GM12865 (cell line): ENCODE measurements around the gene MATN1.
A peak's percentile ranks its signal among the peaks of the same experiment; 100 is the strongest.
"Not testable (repeated sequence)": the region's sequence is repeated elsewhere in the genome, so short reads cannot be mapped to it uniquely, and the experiment has no call there.

ENCODE experiments used
- DNase-seq: peaks from one replicate; pipeline ENCODE4 v3.0.0; 2010; ENCODE audit warnings: low read depth
- H3K4me3 ChIP-seq: 2 replicates; pipeline ENCODE4 v1.5.1; 2011; ENCODE audit warnings: mild to moderate bottlenecking, low read depth, low read length, control low read depth
- TF ChIP-seq, protein P1 (sequence below): IDR thresholded peaks from 2 replicates; pipeline ENCODE4 v1.5.1; 2011; ENCODE audit warnings: low read length, control low read depth, low read depth, inconsistent platforms; ENCODE audit not compliant: insufficient read depth; ENCODE audit errors: missing control alignments

Gene MATN1, protein sequence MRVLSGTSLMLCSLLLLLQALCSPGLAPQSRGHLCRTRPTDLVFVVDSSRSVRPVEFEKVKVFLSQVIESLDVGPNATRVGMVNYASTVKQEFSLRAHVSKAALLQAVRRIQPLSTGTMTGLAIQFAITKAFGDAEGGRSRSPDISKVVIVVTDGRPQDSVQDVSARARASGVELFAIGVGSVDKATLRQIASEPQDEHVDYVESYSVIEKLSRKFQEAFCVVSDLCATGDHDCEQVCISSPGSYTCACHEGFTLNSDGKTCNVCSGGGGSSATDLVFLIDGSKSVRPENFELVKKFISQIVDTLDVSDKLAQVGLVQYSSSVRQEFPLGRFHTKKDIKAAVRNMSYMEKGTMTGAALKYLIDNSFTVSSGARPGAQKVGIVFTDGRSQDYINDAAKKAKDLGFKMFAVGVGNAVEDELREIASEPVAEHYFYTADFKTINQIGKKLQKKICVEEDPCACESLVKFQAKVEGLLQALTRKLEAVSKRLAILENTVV

DNA sequence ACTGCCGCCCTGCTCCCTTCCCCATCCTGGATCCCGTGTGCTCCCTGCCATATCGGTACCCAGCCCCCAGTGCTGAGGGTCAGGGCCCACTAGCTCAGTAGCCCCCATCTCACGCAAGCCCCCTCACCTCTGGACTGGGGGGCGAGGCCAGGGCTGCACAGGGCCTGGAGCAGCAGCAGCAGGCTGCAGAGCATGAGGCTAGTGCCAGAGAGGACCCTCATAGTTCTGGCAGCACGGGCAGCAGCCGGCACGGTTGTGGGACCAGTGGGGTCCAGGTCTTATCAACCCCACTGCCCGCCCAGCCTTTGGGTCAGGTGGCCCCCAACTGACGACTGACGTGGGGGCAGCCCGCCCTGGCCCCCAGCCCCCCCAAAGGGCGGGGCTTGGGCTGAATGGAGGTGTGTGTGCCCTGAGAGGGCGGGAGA is at the start of gene MATN1:
MATN1 (minus strand) TSS at position 255 of the 425 bp plus-strand sequence; CDS start at position 221, 34 bp downstream.
- DNase-seq = no peak
- no peak within 1 kb of the TSS for H3K4me3 ChIP-seq
- TF ChIP-seq, protein P1, sequence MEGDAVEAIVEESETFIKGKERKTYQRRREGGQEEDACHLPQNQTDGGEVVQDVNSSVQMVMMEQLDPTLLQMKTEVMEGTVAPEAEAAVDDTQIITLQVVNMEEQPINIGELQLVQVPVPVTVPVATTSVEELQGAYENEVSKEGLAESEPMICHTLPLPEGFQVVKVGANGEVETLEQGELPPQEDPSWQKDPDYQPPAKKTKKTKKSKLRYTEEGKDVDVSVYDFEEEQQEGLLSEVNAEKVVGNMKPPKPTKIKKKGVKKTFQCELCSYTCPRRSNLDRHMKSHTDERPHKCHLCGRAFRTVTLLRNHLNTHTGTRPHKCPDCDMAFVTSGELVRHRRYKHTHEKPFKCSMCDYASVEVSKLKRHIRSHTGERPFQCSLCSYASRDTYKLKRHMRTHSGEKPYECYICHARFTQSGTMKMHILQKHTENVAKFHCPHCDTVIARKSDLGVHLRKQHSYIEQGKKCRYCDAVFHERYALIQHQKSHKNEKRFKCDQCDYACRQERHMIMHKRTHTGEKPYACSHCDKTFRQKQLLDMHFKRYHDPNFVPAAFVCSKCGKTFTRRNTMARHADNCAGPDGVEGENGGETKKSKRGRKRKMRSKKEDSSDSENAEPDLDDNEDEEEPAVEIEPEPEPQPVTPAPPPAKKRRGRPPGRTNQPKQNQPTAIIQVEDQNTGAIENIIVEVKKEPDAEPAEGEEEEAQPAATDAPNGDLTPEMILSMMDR = no peak

GRCh38 chr1:30771005-30771404 is 47.6 kb upstream of the MATN1 start:
- TF ChIP-seq, protein P1 = no peak
- no peak for DNase-seq
- no peak overlapping the region for H3K4me3 ChIP-seq

DNA sequence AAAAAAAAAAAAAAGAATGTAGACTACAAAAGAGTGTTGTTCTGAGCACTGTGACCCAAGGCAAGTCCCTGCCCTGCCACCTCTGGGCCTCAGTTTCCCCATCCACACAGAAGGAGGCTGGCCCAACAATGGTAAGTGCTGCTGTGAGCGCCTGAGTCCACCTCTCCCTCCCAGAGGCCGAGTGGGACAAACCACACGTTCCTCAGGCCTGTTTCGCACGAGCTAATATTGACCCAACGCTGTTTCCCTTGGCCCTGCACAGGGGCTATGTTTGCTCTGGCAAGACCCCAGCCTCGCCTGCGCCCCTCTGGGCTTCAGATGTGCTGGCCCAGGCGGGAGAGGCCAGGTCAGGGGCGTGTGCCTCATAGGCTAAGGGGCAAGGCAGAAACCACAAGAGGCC is 46.8 kb upstream of the MATN1 start:
- TF ChIP-seq, protein P1 = no peak
- H3K4me3 ChIP-seq = no peak overlapping the region
- no peak for DNase-seq

GRCh38 chr1:30768830-30769718 is 45.7 kb upstream of the MATN1 start:
- H3K4me3 ChIP-seq = no peak overlapping the region
- DNase-seq = peak; percentile 41
- TF ChIP-seq, protein P1 = no peak

DNA sequence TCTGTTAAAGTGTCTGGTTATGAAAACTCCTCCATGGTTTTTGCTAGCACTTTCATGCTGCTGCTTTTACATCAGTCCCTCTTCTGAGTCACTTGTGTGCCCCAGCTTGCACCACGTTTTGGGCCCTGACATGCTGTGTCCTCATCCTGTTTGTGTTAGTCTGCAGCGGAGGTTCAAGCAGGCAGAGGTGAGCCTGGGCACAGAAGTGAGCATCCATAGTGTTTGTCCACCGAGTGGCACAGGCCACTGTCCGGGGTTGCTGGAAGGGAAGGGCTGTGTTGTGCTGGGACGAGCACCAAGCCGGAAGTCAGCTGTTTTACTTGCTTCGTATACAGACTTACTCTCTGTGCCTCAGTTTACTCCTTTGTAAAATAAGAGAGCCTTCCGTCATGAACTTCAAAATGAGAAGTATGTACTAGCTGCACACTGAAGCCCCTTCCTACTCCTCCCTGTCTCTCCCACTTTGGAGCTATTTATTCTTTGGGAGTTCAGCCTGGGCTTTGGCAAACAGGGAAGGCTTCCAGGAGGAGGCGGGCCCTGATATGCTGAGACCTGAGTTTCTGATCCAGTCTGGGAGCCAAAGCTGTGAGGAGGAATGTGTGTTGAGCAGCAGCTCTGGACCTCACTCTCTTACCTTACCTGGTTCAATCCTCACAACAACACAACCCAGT is 44.9 kb upstream of the MATN1 start:
- no peak overlapping the region for H3K4me3 ChIP-seq
- no peak for DNase-seq
- TF ChIP-seq, protein P1 = no peak

GRCh38 chr1:30766948-30767347 is 43.6 kb upstream of the MATN1 start:
- not testable (repeated sequence) for DNase-seq, H3K4me3 ChIP-seq
